Tibial nerve (tissue), 3 donors: ENCODE results near the gene TNFAIP2.

Experiments used
- CTCF ChIP-seq, 5 experiments: fragments of 200-600 bp in 3 of 5; fragments of 450-650 bp in 2 of 5; sonication (generic) in 3 of 5; IDR thresholded peaks; one replicate each; pipeline ENCODE4 v1.5.1; 2016 to 2019; ENCODE audit warnings: antibody characterized with exemption in 5 of 5, mild to moderate bottlenecking in 3 of 5, moderate library complexity in 2 of 5
- POLR2A ChIP-seq, 2 donors: fragments of 450-650 bp; IDR thresholded peaks; one replicate each; pipeline ENCODE4 v1.6.1; 2017; ENCODE audit warnings: antibody characterized with exemption in 2 of 2, mild to moderate bottlenecking in 2 of 2, moderate library complexity in 2 of 2

DNA sequence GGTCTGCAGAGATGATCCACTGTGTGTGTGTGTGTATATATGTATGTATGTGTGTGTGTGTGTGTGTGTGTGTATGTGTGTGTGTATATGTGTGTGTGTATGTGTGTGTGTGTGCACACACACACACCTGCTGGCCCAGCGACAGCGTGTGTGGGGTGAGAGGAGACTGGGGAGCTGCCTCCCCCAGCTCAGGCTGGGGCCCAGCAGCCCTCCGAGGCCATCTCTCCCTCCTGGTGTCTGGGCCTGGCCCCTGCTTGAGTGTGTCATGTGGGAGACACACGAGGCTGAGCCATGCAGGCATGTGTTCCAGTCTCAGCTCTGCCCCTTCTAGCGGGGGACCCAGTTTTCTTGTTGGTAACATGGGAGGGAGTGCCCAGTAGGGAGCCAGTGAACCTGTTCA lies 10.0 kb upstream of the TNFAIP2 start:
- no peak for TF ChIP-seq CTCF (IDR thresholded peaks at IDR 0.05)
- no peak for TF ChIP-seq POLR2A (IDR thresholded peaks at IDR 0.05)
